Measurements from ENCODE around the gene MAP4K2.
"Not testable (repeated sequence)": the region's sequence is repeated elsewhere in the genome, so short reads cannot be mapped to it uniquely, and the experiment has no call there.

Gene MAP4K2

DNA sequence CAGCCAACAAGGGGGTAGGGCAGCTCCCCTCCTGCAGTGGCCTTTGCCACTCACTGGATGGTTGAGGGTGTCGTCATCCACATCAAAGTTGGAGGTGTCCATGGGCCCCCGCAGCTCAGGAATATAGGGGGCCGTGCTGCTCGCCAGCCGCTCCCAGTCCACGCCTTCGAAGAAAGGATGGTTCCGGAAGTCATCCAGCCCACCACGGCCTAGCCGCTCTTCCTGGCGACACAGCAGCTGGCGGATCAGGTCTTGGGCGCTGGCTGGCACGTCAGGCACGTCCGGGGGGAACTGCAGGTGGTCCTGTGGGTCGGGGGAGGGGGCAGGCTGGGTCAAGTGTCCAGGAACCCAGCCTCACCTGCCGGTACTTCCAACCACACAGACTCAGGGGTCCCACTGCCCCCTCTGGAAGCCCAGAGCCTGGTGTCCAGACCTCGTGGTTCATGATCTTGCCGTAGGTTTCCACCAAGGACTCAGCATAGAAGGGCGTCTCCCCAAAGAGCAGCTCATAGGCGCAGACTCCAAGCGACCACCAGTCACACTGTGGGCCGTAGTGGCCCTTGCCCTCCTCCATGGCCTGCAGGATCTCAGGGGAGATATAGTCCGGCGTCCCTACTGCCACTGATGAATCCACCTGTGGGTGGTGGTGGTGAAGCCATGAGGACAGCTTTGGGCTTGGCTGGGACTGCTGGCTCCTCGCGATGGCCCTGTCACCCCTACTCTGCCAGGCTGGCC is 35.8 kb upstream of the MAP4K2 start:
- DNase-seq, result no peak

DNA sequence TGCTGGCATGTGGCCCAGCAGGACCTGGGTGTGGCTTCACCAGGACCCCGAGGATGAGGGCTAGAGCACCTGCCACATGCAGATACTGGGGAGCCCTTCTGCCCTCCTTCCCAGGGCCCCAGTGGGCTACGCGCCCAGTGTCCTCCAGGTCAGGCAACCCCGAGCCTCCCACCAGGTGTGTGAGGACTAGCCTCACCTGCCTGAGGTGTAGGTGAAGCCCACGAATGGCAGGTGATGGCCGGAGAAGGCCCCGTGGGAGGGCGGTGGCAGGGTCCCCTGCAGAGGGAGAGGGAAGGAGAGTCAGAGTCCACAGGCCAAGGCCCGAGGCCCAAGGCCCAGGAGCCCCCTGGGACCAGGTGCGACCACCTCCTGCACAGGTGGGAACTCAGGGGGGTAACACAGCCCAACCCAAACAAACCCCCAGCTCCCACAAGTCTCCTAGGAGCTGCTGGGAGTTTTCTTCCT is 34.9 kb upstream of the MAP4K2 start:
- no peak for DNase-seq

DNA sequence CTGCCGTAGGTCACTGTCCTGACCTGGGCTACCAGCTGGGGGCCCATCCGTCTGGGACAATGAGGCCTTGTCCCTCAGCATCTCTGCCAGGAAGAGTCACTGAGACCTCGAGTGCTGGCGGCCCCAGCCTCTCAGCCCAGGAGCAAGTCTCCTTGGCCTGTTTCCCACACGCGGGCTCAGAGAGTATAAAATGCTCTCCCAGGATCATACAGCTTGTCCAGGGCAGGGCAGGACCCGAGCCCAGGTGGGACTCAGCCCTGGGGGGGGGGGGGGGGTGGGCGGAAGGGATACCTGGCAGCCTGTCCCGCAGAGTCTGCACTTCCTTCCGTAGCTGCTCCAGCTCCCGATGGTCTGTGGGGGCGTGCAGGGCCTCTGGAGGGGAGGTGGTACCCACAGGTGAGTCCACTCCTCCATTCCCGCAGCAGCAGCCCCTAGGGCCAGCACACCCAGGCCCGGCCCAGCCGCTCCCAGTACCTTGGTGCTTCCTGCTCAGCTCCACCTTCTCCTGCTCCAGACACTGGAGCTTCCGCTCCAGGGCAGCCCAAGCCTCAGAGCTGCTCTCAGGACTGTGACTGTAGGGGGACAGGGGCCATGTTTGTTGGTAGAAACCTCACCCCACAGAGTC is 33.5 kb upstream of the MAP4K2 start:
- DNase-seq, result no peak

DNA sequence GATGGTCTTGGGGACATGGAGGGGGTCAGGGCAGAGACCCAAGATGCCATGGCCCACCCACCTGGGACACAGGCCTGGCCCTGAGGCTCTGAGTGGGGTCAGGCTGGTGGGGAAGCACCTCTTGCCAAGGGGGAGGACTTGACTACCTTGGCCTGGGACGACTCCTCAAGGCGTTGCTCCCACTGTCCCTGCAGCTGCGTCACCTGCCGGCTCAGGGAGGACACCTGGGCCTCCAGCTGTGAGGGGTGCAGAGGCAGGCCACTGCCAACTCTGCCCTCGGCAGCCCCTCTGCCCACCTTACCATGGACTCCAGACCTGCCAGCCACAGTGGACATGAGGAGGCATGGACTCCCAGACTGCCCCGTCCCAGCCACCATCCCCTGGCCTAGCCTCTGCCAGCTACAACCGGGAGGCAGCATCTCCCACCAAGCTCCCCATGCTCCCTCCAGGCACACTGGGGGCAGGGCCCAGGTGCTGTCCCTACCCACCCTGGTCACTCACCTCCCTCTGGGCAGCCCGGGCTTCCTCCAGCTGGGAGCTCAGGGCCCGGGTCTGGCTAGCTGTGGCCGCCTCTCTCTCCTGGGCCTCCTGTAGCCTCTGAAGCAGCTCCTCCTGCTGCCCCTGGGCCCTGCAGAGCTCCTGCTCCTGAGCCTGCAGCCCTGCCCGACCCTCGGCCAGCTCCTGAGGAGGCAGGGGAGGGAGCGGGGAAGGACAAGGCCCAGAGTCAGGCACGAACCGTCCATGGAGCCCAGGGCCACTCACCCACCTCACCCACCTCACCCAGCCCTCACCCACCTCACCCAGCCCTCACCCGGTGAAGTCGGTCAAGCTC is 32.8 kb upstream of the MAP4K2 start:
- no peak for DNase-seq

DNA sequence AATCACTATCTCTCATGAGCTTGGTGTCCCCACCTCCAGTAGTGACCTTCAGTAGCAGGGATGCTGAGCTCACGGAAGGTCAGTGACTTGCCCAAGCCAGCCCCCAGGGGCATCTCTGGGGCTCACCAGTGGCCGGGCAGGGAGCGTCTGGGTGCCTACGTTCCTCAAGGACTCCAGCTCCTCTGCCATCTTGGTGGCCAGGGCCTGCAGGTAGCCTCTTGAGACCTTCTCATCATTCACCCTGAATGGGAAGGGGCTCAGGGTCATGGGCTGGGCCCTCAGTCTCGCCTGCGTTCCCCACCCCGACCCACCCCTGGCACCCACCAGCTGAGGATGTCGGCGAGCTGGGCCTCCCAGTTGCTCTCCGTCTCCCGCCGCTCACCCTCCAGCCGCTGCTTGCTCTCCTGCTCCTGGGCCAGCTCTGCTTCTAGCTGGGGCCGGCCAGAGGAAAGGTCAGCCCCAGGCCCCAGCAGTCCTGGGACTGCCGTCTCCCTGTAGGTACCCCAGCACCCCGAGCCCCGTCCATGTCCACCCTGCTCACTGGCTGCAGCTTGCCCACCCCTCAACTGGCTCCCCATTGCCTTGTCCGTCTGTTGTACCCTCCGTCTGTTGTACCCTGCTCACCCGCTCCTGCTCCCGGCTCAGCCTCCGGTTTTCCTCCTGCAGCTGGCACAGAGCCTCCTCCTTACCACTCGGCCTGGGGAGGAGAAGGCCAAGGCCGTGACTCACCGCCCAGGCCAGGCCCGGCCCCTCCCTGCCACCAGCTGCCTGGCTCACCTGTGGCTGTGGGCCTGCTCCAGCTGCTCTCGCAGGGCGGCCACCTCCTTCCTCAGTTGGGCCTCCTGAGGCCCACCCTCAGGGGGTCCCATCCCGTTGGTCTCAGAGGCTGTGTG is 32.0 kb upstream of the MAP4K2 start:
- no peak for DNase-seq

DNA sequence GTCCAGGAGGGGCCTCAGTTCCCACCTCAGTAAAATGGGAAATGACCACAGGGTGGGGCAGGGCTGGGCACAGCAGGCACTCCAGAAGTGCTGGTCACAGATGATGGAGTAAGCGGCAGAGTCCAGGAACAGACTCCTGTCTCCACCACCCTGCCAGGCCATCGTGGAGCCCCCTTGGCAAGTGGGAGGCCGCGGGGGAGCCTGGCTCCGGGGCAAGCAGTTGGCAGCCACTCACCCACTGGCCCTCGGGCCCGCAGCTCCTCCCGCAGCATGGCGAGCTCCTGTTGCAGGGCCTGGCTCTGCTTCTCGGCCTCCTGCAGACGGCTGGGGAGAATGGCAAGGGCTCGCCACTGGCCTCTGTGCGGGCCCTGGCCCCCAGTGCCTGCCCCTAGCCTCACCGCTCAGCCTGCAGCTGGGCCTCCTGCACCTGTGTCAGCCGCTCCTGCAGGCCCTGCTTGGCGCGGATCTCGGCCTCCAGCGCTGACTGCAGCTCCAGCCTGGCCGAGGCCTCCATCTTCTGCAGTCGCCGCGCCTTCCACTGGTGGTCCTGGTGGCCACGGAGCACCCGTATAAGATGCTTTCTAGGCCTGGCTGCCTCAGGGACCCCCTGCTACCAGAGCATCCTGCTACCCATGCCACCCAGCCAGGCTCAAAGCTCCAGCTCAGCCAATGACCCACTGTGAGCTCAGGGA is 31.2 kb upstream of the MAP4K2 start:
- no peak for DNase-seq

DNA sequence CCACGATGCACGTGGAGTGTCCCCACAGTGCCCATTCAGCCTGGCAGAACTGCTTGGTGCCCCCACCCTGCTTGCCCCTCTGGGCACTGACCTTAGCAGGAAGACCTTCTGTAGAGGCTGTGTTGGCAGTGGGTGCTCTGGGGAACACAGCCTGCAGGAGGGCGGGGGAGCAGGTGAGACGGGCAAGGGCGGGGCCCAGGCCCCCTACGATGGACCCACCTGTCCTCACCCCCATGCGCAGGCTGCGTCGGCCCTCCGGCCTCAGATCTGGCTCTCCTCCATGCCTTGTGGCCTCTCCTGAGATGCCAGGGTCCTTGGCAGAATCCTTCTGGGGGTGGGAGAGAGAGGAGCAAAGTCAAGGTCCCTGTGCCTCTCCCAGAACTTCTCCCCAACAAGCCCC is 30.5 kb upstream of the MAP4K2 start:
- DNase-seq, result no peak

DNA sequence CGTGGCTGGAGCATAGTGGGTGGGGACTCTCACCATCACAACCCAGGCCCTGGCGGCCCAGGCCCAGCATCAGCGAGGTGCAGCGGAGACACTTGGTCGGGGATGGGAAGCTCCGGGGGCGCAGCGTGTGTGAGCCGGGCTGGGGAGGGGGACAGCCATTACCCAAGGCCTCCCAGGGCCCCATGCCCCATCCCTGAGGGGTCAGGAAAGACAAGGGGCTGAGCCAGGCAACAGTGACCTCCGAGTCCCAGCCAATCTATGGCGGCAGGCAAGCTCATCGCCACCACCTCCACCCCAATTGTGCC is 30.1 kb upstream of the MAP4K2 start:
- DNase-seq, result no peak

DNA sequence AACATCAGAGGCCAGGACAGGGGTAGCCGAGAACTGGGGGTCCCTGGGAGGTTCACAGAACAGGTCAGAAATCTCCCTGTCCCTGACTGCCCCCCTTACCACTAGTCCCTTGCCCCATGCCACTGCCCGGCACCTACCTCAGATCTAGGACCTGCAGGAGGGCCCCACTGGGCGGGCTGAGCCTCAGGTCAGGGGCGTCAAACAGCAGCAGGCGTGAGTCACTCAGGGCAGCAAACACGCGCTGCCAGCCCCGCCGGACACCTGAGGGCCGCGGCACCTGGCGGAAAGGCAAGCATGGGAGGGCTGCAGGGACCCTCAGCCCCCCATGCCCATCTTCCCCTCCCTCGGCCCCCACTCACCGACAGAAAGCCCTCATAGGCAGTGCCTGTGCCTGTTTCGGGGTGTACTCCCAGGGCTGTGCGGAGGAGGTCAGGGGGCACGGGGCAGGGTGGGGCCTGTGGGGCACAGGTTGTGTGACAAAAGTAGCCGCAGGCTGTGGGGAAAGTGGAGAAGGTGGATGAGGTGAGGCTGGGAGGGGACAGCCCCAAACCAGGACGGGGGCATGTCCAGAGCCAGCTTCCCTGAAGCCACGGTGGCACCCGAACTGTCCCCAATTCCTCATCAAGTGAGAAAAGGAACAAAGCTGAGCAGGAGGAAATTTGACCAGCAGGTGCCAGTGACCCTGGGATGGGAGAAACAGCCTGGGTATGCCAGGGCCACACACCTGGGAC is 29.6 kb upstream of the MAP4K2 start:
- no peak for DNase-seq

DNA sequence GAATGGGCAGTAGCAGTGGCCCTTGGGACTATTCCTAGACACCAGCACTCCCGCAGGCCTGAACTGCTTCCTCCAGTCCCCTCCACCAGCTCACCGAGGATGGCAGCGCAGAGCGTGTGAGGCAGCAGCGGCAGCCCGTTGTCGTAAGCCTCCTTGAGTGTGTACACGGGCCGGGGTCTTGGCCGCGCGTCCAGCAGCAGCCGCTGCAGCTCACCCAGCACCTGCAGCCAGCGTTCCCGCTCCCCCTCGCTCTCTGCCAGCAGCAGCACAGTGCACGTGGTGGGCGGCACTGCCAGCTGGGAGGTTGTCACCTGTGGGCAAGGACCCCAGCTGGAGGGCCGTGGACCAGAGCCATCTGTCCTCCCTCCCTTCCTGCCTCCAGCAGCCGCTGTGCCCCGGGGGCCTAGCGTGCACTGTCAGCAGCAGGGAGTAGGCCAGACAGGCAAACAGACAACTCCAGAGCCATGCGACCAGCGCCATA is 28.4 kb upstream of the MAP4K2 start:
- DNase-seq, result no peak

DNA sequence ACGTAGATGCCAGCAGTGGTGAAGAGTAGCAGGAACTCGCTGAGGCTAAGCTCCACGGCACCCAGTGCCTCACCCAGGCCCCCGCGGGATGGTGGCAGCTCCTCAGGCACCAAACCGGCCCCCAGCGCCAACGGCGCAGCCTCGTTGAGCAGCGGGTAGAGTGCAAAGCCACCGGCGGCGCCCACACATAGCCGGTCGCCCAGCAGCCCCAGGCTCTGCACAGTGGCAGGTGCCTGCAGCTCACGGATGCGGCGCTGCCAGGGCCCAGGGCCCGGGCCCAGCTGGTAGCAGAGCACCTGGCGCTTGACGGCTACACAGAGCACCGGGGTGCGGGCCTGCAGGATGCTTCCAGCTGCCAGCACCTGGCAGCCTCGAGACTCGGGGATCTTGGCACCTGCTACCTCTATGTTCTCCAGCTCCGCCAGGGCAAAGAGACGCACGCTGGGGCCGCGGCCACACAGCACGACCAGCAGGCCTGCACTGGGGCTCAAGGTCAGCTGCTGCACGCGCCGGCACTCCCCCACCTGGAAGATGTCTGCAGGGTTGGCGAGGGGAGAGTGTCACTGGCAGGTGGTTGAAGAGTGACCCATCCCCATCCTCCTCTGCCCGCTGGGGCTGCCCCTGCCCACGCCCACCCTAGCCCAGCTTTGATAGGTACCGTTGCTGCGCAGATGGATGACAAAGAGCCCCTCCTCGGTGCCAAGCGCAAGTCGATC is 26.7 kb upstream of the MAP4K2 start:
- DNase-seq, result no peak

DNA sequence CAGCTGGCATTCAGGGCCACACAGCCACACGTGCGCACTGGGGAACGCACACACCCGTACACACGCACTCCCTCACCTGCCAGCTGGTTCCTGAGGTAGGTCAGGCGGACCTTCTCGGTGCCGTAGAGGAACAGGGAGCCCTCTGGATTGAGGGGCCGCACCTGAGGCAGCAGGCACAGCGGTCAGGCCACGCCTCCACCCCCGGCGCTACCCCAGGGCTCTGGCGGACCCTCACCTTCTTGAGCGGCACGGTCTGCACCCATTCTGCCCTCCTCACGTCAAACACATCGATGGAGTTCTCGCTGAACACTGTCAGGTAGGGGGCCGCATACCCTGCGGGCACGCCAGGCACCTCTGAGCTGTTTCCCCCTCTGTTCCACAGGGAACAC is 24.4 kb upstream of the MAP4K2 start:
- DNase-seq, result no peak

DNA sequence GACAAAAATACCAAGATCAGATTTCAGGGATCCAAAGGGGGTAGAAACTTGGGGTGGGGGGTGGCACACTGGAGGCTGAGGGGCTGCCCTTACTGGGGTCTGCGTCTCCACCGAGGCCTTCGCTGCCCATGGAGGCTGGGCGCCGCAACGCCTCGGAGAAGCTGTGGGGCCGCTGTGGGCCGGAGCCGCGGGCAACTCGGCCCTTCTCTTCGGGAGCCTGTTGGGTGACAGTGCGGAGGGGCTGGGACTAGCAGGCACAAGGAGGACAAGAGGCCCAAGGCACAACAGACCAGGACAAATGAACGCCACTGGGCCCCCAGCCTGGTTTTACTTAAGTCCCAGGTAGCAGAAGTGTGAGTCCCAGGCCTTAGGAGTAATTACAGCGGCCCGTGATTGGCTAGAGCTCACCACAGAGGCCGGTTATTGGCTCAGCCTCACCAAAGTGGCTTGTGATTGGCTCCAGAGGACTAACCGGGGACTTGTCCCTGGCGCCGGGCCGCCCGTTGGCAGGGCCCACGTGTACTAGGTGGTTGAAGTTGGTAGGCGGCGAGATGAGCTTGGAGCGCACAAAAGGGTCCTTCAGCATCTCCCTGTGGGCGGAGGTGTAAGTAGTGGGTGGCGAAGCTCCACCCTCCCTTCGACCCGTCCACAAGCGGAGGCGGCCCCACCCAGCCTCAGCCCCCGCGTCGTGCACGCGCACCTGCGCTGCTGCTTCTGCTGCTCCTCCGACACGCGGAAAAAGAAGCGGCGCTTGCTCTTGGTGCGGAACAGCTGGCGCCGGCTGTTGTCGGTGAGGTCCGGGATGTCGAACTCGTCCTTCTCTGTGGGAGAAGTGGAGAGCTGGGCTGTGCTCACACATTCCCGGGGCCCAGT is 23.8 kb upstream of the MAP4K2 start:
- DNase-seq, result no peak

DNA sequence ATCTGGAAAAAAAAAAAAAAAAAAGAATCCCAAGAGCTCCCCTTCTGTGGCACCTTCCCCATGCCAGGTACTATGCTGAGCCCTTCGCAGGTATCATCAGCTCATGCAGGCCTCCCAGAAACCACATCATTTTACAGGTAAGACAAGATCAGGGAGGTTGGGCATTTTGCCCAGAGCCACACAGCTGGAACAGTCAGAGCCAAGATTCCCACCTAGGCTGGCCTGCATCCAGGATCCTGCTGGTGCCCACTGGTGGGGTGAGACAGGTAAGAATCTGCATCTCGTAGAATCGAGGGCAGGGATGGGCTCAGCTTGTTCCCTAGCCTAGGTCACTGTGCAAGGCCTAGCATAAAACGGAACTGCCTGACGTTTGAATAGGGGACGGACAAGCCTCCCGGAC is 23.0 kb upstream of the MAP4K2 start:
- no peak for DNase-seq

DNA sequence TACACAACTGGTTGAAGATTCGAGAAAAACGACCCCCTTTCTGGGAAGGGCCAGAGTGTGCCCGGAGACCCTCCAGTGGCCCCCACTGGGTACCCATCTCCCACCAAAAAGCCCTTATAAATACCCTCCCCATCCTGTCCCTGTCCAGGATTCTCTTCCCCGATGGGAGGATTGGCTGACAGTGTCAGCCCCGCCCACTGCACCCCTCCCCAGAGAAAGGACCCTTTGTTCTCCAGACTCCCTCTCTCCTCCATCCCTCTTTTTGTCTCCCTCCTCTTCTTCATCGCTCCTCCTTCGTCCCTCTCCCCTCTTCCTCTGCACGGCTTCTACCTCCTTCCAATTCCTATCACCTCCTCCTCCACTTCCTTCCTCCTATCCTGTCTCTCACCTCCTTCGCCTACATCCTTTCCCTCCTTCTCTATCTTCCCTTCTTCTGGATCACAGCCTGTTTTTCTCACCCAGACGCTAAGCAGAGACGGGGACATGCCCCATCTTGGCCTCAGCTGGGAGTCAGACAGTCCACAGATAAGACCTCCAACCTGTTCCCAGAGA is 20.6 kb upstream of the MAP4K2 start:
- no peak for DNase-seq

DNA sequence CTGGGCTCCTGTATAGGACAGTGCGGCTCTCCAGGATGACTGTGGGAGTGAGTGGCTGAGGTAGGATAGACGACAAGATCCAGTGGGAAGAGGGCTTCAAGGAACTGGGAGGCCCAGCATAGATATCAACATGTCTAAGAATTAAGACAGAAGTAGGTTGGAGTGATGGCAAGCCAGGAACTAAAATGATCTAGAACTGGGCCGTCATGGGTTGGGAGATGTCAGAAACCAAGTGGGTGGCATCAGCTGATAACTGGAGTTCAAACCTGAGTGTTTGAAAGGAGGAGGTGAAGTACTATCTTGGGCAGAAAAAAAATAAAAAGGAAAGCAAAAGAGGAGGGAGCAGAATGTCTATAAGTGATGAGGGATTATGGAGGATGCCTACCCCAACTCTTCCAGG is 14.5 kb upstream of the MAP4K2 start:
- DNase-seq, result no peak

DNA sequence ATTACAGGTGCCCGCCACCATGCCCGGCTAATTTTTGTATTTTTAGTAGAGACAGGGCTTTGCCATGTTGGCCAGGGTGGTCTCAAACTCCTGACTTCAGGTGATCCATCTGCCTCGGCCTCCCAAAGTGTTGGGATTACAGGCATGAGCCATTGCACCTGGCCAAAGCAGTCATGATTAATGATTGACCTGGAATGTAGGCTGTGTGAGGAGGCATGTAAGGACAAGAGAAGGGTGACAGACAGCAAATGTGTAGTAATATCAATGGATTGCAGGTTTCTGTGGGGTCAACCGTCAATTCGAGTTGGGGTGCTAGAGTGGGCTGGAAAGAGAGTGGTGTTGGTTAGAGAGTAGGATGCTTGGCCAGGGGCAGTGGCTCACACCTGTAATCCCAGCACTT is 12.4 kb upstream of the MAP4K2 start:
- not testable (repeated sequence) for DNase-seq

DNA sequence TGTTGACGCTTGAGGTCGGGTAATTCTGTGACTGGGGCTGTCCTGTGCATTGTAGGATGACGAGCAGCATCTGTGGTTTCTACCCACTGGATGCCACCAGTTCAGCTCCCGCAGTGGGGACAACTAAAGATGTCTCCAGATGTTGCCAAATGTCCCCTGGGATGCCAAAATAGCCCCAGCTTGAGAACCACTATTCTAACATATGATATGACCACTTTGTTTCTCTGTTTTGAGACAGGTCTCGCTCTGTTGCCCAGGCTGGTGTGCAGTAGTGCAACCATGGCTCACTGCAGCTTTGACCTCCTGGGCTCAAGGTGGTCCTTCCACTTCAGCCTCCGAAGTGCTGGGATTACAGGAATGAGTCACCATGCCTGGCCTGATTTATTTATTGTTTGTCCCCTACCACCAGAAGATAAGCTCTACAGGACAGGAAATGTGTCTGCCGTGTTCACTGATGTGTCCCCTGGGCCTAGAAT is 11.7 kb upstream of the MAP4K2 start:
- DNase-seq, result no peak

DNA sequence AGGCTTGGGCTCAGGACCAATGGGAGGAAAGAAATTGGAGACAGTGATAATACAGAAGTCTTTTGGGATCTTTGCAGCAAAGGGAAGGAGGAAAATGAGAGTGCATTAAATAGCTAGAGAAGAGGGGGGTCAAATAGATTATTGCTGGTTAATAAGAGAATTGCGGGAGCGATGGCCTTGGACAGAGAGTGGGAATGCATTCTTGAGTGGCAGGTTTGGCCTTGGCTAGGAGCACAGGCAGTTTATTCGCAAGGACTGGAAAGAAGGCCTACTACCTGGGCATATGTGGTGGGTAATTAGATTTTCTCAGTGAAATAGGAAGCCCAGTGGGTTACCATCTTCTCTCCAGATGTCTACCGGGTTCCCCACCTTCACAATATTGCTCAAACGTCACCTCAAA is 10.8 kb upstream of the MAP4K2 start:
- no peak for DNase-seq
